H1 (cell line): ENCODE data around the gene TSEN34.

Source experiments
- CEBPB ChIP-seq: IDR thresholded peaks from 2 replicates; pipeline ENCODE4 v1.6.1; 2012; ENCODE audit warnings: low read depth, low read length
- CTCF ChIP-seq, 3 experiments: IDR thresholded peaks; 1 replicate in 2 of 3; 2 replicates in 1 of 3; pipeline versions ENCODE4 v1.5.1 to v1.6.1; 2011; ENCODE audit warnings: low read length in 3 of 3, mild to moderate bottlenecking in 3 of 3, inconsistent platforms in 2 of 3, low read depth in 1 of 3, moderate library complexity in 1 of 3; ENCODE audit not compliant: insufficient read depth in 1 of 3; ENCODE audit errors: control extremely low read depth in 1 of 3
- EP300 ChIP-seq, 2 experiments: IDR thresholded peaks; 1 replicate in 1 of 2; 2 replicates in 1 of 2; pipeline ENCODE4 v1.6.1; 2011 to 2012; ENCODE audit warnings: low read depth in 2 of 2, low read length in 2 of 2, mild to moderate bottlenecking in 2 of 2, borderline replicate concordance in 1 of 2, inconsistent platforms in 1 of 2, moderate library complexity in 1 of 2
- FOSL1 ChIP-seq: IDR thresholded peaks from 2 replicates; pipeline ENCODE4 v1.6.1; 2011; ENCODE audit warnings: mild to moderate bottlenecking, low read depth, low read length, moderate library complexity; ENCODE audit not compliant: insufficient read depth
- HDAC2 ChIP-seq, 2 experiments: fragments of 300-600 bp in 1 of 2; sonication (generic) in 1 of 2; IDR thresholded peaks; 2 replicates each; pipeline ENCODE4 v1.6.1; 2011 to 2012; ENCODE audit warnings: low read depth in 2 of 2, low read length in 2 of 2, mild to moderate bottlenecking in 2 of 2, moderate library complexity in 2 of 2, borderline replicate concordance in 1 of 2, inconsistent platforms in 1 of 2
- KDM5A ChIP-seq: fragments of 200-600 bp; IDR thresholded peaks from 2 replicates; pipeline ENCODE4 v1.7.1; 2012; ENCODE audit warnings: mild to moderate bottlenecking, low read length, inconsistent platforms, mixed read lengths
- NRF1 ChIP-seq: IDR thresholded peaks from 2 replicates; pipeline ENCODE4 v1.6.1; 2011; ENCODE audit warnings: mild to moderate bottlenecking, low read depth, low read length, improper control_type of control experiment
- POLR2AphosphoS5 ChIP-seq: IDR thresholded peaks from 2 replicates; pipeline ENCODE4 v1.6.1; 2011; ENCODE audit warnings: low read depth, low read length
- RXRA ChIP-seq: IDR thresholded peaks from 2 replicates; pipeline ENCODE4 v1.6.1; 2011; ENCODE audit warnings: low read depth, mild to moderate bottlenecking, low read length, moderate library complexity; ENCODE audit not compliant: insufficient read depth
- SIX5 ChIP-seq: IDR thresholded peaks from 2 replicates; pipeline ENCODE4 v1.6.1; 2011; ENCODE audit warnings: mild to moderate bottlenecking, low read depth, low read length
- SP1 ChIP-seq: IDR thresholded peaks from 2 replicates; pipeline ENCODE4 v1.6.1; 2011; ENCODE audit warnings: low read depth, low read length
- SP2 ChIP-seq: IDR thresholded peaks from 2 replicates; pipeline ENCODE4 v1.6.1; 2012; ENCODE audit warnings: mild to moderate bottlenecking, low read length, inconsistent platforms
- TAF1 ChIP-seq: IDR thresholded peaks from 2 replicates; pipeline ENCODE4 v1.6.1; 2011; ENCODE audit warnings: mild to moderate bottlenecking, low read depth, low read length
- ZNF274 ChIP-seq: IDR thresholded peaks from 2 replicates; pipeline ENCODE4 v1.7.0; 2012; ENCODE audit warnings: low read length, borderline replicate concordance; ENCODE audit errors: extremely low read depth

- TF ChIP-seq EP300 (IDR thresholded peaks at IDR 0.05; ENCODE audit: borderline replicate concordance in 1 of 2, low read depth in 2 of 2, low read length in 2 of 2): no peak
- TF ChIP-seq SP1: no peak
- no peak for TF ChIP-seq RXRA
- TF ChIP-seq CTCF (IDR thresholded peaks at IDR 0.05; ENCODE audit: control extremely low read depth in 1 of 3, insufficient read depth in 1 of 3, low read depth in 1 of 3, low read length in 3 of 3): no peak
- no peak for TF ChIP-seq CEBPB
- TF ChIP-seq TAF1: no peak
- no peak for TF ChIP-seq HDAC2 (IDR thresholded peaks at IDR 0.05; ENCODE audit: borderline replicate concordance in 1 of 2, low read depth in 2 of 2, low read length in 2 of 2)
- no peak for TF ChIP-seq KDM5A
- TF ChIP-seq SP2: no peak
- no peak for TF ChIP-seq NRF1
- TF ChIP-seq FOSL1: no peak
- no peak for TF ChIP-seq ZNF274
- no peak for TF ChIP-seq POLR2AphosphoS5
- TF ChIP-seq SIX5: no peak
These were observed 38.9 kb downstream of the TSEN34 start for GRCh38 chr19:54230031-54230430.
